Uterus (tissue), 2 donors: ENCODE data around the gene SOCS2.

Experiments
- POLR2A ChIP-seq, 2 donors: fragments of 450-650 bp; IDR thresholded peaks; one replicate each; pipeline ENCODE4 v1.6.1; 2016; ENCODE audit warnings: antibody characterized with exemption in 2 of 2, mild to moderate bottlenecking in 1 of 2, moderate library complexity in 1 of 2
- TF ChIP-seq, protein P1 (sequence below), 4 experiments: fragments of 200-600 bp in 2 of 4; fragments of 450-650 bp in 2 of 4; sonication (generic) in 2 of 4; IDR thresholded peaks; one replicate each; pipeline ENCODE4 v1.5.1; 2016 to 2019; ENCODE audit warnings: antibody characterized with exemption in 4 of 4, mild to moderate bottlenecking in 2 of 4, moderate library complexity in 1 of 4

GRCh38 chr12:93626160-93626559 lies 53.7 kb downstream of the SOCS2 start:
- TF ChIP-seq POLR2A (IDR thresholded peaks at IDR 0.05), result no peak
- TF ChIP-seq, protein P1, sequence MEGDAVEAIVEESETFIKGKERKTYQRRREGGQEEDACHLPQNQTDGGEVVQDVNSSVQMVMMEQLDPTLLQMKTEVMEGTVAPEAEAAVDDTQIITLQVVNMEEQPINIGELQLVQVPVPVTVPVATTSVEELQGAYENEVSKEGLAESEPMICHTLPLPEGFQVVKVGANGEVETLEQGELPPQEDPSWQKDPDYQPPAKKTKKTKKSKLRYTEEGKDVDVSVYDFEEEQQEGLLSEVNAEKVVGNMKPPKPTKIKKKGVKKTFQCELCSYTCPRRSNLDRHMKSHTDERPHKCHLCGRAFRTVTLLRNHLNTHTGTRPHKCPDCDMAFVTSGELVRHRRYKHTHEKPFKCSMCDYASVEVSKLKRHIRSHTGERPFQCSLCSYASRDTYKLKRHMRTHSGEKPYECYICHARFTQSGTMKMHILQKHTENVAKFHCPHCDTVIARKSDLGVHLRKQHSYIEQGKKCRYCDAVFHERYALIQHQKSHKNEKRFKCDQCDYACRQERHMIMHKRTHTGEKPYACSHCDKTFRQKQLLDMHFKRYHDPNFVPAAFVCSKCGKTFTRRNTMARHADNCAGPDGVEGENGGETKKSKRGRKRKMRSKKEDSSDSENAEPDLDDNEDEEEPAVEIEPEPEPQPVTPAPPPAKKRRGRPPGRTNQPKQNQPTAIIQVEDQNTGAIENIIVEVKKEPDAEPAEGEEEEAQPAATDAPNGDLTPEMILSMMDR (IDR thresholded peaks at IDR 0.05), result no peak
